ENCODE measurements around the gene CERK.

The CERK gene

GRCh38 chr22:46764779-46765485, 26.9 kb upstream of the CERK start:
- DNase-seq = no peak

GRCh38 chr22:46764140-46764680, 26.2 kb upstream of the CERK start:
- DNase-seq = no peak

DNA sequence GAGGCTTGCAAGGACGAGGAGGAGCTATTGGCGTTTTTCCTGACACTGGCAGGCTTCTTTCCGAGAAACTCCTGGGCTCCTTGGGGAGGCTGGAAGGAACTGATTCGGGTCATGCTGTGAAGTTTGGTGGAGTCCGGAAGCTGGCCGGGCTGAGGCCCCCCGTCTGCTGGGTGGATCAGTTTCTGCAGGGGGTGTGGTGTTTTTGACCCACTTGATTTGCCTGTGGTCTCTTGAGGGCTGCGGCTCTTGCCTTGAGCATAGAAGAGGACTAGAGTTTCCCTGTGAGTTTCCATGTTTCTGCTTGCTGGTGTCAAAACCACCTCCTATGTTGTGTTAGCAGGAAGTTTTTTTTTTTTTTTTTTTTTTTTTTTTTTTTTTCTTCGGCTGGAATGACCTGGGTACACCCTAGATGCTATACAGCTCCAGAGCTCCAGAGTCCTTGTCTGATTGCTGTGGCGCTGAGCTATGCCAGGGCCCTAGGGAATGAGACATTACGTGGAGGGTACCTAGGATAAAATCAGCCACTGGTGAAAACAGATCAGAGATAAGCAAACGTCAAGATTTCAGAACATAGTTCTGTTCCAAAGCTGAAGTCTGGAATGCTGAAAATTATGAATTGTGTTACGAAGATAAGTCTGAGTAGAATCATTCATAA, 25.1 kb upstream of the CERK start:
- DNase-seq = no peak

- peak; percentile 97 for DNase-seq
Measured at GRCh38 chr22:46762238-46763050, 24.4 kb upstream of the CERK start, which contains the start of gene TBC1D22A. Gene TBC1D22A (plus strand): TSS chr22:46762650. CDS start chr22:46762787, 137 bp downstream.

DNA sequence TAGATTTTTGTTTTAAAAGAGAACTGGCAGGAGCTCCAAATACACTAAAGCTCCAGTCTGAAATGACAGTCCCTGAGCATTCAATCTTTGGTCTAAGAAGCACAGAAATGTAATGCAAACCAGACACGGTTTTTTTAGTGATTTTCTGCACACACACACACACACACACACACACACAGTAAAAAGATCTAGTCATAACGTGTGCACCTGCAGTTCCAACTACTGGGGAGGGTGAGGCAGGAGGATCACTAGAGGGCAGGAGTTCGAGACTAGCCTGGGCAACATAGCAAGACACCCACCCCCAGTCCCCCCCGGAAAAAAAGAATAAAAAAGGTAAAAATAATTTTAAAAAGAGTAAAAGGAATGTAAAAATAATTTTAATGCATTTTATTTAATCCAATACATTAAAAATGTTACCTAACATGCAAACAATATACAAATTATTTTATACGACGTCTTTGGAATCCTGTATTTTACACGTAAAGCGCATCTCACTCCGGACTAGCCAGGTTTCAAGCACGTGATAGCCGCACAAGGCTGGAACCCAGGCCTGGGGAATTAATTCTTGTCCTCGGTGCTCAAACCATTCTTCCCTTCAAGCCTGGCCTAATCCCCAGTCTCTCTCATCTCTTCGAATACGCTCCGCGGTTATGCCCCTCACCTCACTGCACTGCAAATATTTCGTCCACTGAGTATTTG, 23.6 kb upstream of the CERK start:
- no peak for DNase-seq

GRCh38 chr22:46761017-46761416, 23.0 kb upstream of the CERK start:
- no peak for DNase-seq

DNA sequence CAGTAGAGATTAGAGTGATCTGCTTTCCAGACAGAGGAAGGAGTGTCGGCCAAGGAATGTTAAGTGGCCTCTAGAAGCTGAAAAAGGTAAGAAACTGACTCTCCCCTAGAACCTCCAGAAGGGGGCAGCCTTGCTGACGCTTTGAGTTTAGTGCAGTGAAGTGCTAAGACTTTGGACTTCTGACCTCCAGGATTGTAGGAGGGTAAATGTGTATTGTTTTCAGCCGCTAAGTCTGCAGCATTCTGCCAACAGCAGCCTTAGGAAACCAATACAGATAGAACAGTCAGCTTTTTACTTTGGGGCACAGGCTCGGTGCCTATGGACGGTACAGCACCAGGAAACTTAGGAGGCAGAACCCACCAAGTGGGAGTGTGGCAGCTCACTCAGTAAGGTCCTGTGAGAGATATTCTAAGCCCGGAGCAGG, 20.8 kb upstream of the CERK start:
- peak; percentile 67 for DNase-seq

DNA sequence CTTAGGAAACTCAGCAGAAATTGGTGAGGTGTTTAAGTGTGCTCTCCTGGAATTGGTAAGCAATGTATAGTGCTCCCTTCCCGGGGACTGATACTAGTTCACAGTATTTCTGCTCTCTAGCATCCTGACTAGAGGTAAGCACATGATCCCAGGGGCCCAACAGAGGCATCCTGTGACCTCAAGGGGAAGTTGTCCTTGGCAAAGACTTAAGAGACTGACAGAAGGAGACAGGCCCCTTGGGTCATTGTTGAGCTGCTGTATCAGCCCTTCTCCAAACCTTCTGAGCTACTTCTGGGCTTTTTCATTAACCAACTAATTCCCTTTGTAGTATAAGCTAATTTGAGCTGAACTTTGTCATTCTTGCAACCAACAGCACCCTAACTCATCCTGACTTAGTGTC, 20.1 kb upstream of the CERK start:
- DNase-seq = no peak

- DNase-seq = no peak
Measured at GRCh38 chr22:46757104-46757503, 19.1 kb upstream of the CERK start.

DNA sequence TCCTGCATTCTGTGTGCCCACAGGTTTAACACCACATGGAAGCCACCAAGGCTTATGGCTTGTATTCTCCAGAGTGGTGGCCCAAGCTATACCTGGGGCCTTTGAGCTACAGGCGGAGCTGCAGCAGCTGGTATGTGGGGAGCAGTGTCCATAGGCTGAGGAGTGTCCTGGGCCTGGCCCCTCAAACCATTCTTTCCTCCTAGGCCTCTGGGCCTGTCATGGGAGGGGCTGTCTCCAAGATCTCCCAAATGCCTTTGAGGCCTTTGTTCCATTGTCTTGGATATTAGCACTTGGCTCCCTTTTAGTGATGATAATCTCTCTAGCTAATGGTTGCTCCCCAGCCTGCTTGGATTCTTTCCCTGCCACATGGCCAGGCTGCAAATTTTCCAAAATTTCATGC, 18.0 kb upstream of the CERK start:
- DNase-seq = no peak

GRCh38 chr22:46755525-46755924, 17.5 kb upstream of the CERK start:
- DNase-seq = no peak

DNA sequence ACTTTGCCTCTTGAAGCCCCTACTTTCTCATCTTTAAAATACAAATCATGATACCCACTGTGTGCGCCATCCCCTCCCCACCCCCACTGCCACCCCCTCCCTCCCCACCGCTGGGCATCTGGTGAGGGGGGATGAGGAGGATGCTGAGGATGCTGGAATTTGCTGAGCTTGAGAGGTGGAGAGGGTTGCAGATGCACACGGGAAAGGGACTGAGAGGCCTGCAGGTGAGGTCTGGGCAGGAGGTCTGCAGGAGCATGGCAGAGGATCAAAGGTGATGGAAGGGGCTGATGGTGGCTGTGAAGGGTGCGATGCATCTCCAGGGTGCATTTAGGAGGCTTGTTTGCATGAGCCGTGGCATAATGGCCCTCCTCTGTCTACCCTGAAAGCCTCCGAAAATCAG, 16.8 kb upstream of the CERK start:
- no peak for DNase-seq

GRCh38 chr22:46754110-46754799, 16.2 kb upstream of the CERK start:
- DNase-seq = no peak

DNA sequence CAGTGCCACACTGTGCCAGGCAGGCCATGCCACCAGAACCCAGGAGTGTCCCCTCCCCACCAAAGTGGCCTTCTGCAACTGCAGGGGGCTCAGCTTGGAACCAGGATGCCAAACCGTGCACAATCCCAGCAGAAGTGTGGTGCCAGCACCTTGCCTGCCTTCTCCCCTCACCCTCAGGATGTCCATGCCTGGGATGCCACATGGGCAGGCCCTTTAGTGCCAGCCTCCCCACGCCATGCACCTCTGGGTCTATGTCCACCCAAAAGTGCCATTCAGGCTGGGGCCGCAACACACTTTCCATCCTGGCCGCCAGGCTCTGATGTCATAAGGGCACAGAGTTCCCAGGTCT, 15.7 kb upstream of the CERK start:
- DNase-seq = no peak

DNA sequence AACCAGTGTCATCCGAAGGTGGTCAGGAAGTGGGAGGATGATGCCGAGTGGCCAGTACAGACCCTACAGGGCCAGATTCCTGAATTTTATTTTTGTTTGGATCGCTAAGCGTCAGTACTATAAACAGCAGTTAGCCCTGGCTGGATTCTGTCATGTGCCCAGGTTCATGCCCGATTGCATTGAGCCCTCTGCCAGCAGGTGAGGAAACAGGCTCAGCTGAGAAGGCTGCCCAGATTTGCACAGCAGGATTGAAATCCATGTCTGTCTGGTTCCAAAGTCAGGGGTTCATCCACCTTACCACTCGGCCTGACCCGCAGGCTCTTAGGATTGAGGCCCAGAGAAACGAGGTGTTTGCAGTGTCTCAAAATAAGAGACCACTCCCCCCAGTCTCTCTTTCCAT, 15.3 kb upstream of the CERK start:
- DNase-seq = no peak

GRCh38 chr22:46752988-46753310, 14.9 kb upstream of the CERK start:
- DNase-seq = no peak

- no peak for DNase-seq
Measured at GRCh38 chr22:46752286-46752987, 14.4 kb upstream of the CERK start.

GRCh38 chr22:46750863-46751443, 12.9 kb upstream of the CERK start:
- no peak for DNase-seq

DNA sequence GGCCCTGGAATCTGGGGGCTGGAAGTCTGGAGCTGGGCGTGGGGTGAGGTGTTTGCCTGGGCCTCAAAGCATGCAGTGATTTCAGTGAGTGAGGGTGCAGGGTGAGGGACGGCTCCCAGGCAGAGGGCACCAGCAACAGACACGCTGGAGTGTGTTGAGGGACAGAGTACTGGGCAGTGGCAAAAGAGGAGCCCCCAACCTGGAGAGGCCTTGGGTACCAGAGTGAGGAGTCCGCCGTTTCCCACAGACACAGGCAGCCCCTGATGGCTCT, 12.4 kb upstream of the CERK start:
- DNase-seq = no peak

- DNase-seq = no peak
Measured at GRCh38 chr22:46749682-46750529, 11.9 kb upstream of the CERK start.
